ENCODE data around the gene PDS5A.

DNA sequence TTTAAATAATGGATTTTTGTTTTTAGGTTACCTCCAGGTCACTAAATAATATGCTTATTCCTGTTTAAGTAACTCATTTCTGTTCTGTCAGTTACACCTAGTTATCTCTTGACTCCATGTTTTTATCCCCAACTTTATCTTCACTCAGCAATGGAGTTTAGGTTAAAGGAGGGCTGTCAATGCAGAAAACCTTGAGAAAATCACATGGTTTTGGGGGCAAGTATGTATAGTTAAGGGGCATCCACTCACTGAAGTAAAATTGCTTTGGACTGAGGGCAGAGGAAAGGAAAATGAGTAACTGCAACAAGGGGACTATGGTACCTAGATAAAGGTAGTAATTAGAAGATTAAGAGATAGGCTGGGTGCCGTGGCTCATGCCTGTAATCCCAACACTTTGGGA lies 192.6 kb downstream of the PDS5A start:
- TF ChIP-seq, protein P1, sequence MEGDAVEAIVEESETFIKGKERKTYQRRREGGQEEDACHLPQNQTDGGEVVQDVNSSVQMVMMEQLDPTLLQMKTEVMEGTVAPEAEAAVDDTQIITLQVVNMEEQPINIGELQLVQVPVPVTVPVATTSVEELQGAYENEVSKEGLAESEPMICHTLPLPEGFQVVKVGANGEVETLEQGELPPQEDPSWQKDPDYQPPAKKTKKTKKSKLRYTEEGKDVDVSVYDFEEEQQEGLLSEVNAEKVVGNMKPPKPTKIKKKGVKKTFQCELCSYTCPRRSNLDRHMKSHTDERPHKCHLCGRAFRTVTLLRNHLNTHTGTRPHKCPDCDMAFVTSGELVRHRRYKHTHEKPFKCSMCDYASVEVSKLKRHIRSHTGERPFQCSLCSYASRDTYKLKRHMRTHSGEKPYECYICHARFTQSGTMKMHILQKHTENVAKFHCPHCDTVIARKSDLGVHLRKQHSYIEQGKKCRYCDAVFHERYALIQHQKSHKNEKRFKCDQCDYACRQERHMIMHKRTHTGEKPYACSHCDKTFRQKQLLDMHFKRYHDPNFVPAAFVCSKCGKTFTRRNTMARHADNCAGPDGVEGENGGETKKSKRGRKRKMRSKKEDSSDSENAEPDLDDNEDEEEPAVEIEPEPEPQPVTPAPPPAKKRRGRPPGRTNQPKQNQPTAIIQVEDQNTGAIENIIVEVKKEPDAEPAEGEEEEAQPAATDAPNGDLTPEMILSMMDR (IDR thresholded peaks at IDR 0.05) = no peak
- TF ChIP-seq POLR2A (IDR thresholded peaks at IDR 0.05) = no peak
